ENCODE measurements around the gene CNOT4.

CNOT4 gene

GRCh38 chr7:135466442-135467206, 43.3 kb downstream of the CNOT4 start:
- TF ChIP-seq CTCF (IDR thresholded peaks at IDR 0.05; ENCODE audit: low read depth, low read length, missing control alignments), result no peak
- H3K4me3 ChIP-seq (replicated peaks; ENCODE audit: low read depth, low read length), result no peak overlapping the region
- DNase-seq (ENCODE audit: extremely low read depth, low read depth), result no peak

- no peak overlapping the region for H3K4me3 ChIP-seq (replicated peaks; ENCODE audit: low read depth, low read length)
- no peak for DNase-seq (ENCODE audit: extremely low read depth, low read depth)
- no peak for TF ChIP-seq CTCF (IDR thresholded peaks at IDR 0.05; ENCODE audit: low read depth, low read length, missing control alignments)
Observed at GRCh38 chr7:135463908-135464307, 46.0 kb downstream of the CNOT4 start.

GRCh38 chr7:135459951-135460567, 49.8 kb downstream of the CNOT4 start:
- no peak overlapping the region for H3K4me3 ChIP-seq (replicated peaks; ENCODE audit: low read depth, low read length)
- no peak for TF ChIP-seq CTCF (IDR thresholded peaks at IDR 0.05; ENCODE audit: low read depth, low read length, missing control alignments)
- DNase-seq (ENCODE audit: extremely low read depth, low read depth), result no peak

GRCh38 chr7:135459076-135459475, 50.8 kb downstream of the CNOT4 start:
- no peak overlapping the region for H3K4me3 ChIP-seq (replicated peaks; ENCODE audit: low read depth, low read length)
- TF ChIP-seq CTCF (IDR thresholded peaks at IDR 0.05; ENCODE audit: low read depth, low read length, missing control alignments), result no peak
- DNase-seq (ENCODE audit: extremely low read depth, low read depth), result no peak

- no peak for TF ChIP-seq CTCF (IDR thresholded peaks at IDR 0.05; ENCODE audit: low read depth, low read length, missing control alignments)
- no peak overlapping the region for H3K4me3 ChIP-seq (replicated peaks; ENCODE audit: low read depth, low read length)
- DNase-seq (ENCODE audit: extremely low read depth, low read depth), result no peak
Observed at GRCh38 chr7:135454060-135454459, 55.8 kb downstream of the CNOT4 start.

- no peak for DNase-seq (ENCODE audit: extremely low read depth, low read depth)
Observed at GRCh38 chr7:135449436-135449835, 60.5 kb downstream of the CNOT4 start.

More at GRCh38 chr7:135449436-135449835, 60.5 kb downstream of the CNOT4 start:
- no peak overlapping the region for H3K4me3 ChIP-seq (replicated peaks; ENCODE audit: low read depth, low read length)
- TF ChIP-seq CTCF (IDR thresholded peaks at IDR 0.05; ENCODE audit: low read depth, low read length, missing control alignments), result no peak

Data from HFF-Myc (cell line).